ENCODE data around the gene TIGD1. TPM values are rescaled to one million over a fixed set of nuclear protein-coding genes. Genes with fewer than 3 reads are reported as not detected.

TIGD1 gene
- polyA plus RNA-seq, 1 donor (not counting 4 experiments of a cell fraction or from before 2014, with no cell fraction given) = 2.3 TPM

- Histone ChIP-seq H3K27ac (ENCODE audit: control insufficient read depth, insufficient read depth, low read length) (no peak overlapping the region), H3K9ac (ENCODE audit: control insufficient read depth, extremely low read depth, insufficient read depth, low read length) (no peak overlapping the region), H3K4me1 (ENCODE audit: control insufficient read depth, extremely low read depth, insufficient read depth, low read length) (no peaks in the 10 kb centered on the region), H4K20me1 (ENCODE audit: control insufficient read depth, extremely low read depth, insufficient read depth, low read length) (no peaks in the 10 kb centered on the region), H3K36me3 (ENCODE audit: control insufficient read depth in 2 of 2, extremely low read depth in 1 of 2, insufficient read depth in 2 of 2, low read length in 2 of 2) (peaks cover 7 to 13% of the 10 kb centered on the region in 2 experiments), H3K27me3 (ENCODE audit: control insufficient read depth, extremely low read depth, insufficient read depth, low read length) (no peaks in the 10 kb centered on the region), H3K4me2 (ENCODE audit: control insufficient read depth, extremely low read depth, insufficient read depth, low read depth, low read length) (no peak overlapping the region), H3K9me1 (ENCODE audit: control insufficient read depth, extremely low read depth, insufficient read depth, low read length) (no peaks in the 10 kb centered on the region), H3K9me3 (ENCODE audit: control insufficient read depth, low read depth, low read length) (no peaks in the 10 kb centered on the region), H3K79me2 (ENCODE audit: control insufficient read depth, insufficient read depth, low read length) (no peaks in the 10 kb centered on the region), H3K4me3 (ENCODE audit: control insufficient read depth in 2 of 3, extremely low read depth in 1 of 3, insufficient read depth in 2 of 3, low read depth in 1 of 3, low read length in 3 of 3) (no peak overlapping the region), H2AFZ (ENCODE audit: control insufficient read depth, low read length) (no peak overlapping the region)
- no peak for FAIRE-seq
- no peak for DNase-seq (ENCODE audit: low read depth, low spot score)
- no peak for TF ChIP-seq EZH2 (IDR thresholded peaks at IDR 0.05; ENCODE audit: low read length)
- no peak for TF ChIP-seq CTCF (optimal IDR thresholded peaks at IDR 0.05 in 1 of 3, IDR thresholded peaks at IDR 0.05 in 1 of 3, conservative IDR thresholded peaks at IDR 0.05 in 1 of 3; ENCODE audit: extremely low read depth in 1 of 3, insufficient read depth in 2 of 3, low read length in 3 of 3)
- dilution Hi-C loops (cut with MboI; ENCODE audit: extremely low pct_ligation_motif_present, low sequenced_read_pairs) = no loop called here
Observed at GRCh38 chr2:232578626-232579025, 28.3 kb upstream of the TIGD1 start.

- no peak overlapping the region for H3K4me3 ChIP-seq (ENCODE audit: control insufficient read depth in 2 of 3, extremely low read depth in 1 of 3, insufficient read depth in 2 of 3, low read depth in 1 of 3, low read length in 3 of 3)
- no peaks in the 10 kb centered on the region for H3K27me3 ChIP-seq (ENCODE audit: control insufficient read depth, extremely low read depth, insufficient read depth, low read length)
- peaks cover 8 to 13% of the 10 kb centered on the region in 2 experiments for H3K36me3 ChIP-seq (ENCODE audit: control insufficient read depth in 2 of 2, extremely low read depth in 1 of 2, insufficient read depth in 2 of 2, low read length in 2 of 2)
- H2AFZ ChIP-seq (ENCODE audit: control insufficient read depth, low read length) = no peak overlapping the region
- H4K20me1 ChIP-seq (ENCODE audit: control insufficient read depth, extremely low read depth, insufficient read depth, low read length) = no peaks in the 10 kb centered on the region
- dilution Hi-C loops (cut with MboI; ENCODE audit: extremely low pct_ligation_motif_present, low sequenced_read_pairs) = no loop called here
- H3K4me2 ChIP-seq (ENCODE audit: control insufficient read depth, extremely low read depth, insufficient read depth, low read depth, low read length) = no peak overlapping the region
- TF ChIP-seq EZH2 (IDR thresholded peaks at IDR 0.05; ENCODE audit: low read length) = no peak
- TF ChIP-seq CTCF (optimal IDR thresholded peaks at IDR 0.05 in 1 of 3, IDR thresholded peaks at IDR 0.05 in 1 of 3, conservative IDR thresholded peaks at IDR 0.05 in 1 of 3; ENCODE audit: extremely low read depth in 1 of 3, insufficient read depth in 2 of 3, low read length in 3 of 3) = no peak
- no peaks in the 10 kb centered on the region for H3K9me1 ChIP-seq (ENCODE audit: control insufficient read depth, extremely low read depth, insufficient read depth, low read length)
- no peaks in the 10 kb centered on the region for H3K79me2 ChIP-seq (ENCODE audit: control insufficient read depth, insufficient read depth, low read length)
- no peak for DNase-seq (ENCODE audit: low read depth, low spot score)
- H3K9me3 ChIP-seq (ENCODE audit: control insufficient read depth, low read depth, low read length) = no peaks in the 10 kb centered on the region
- no peaks in the 10 kb centered on the region for H3K4me1 ChIP-seq (ENCODE audit: control insufficient read depth, extremely low read depth, insufficient read depth, low read length)
- no peak for FAIRE-seq
- H3K9ac ChIP-seq (ENCODE audit: control insufficient read depth, extremely low read depth, insufficient read depth, low read length) = no peak overlapping the region
- no peak overlapping the region for H3K27ac ChIP-seq (ENCODE audit: control insufficient read depth, insufficient read depth, low read length)
Observed at GRCh38 chr2:232577841-232578240, 27.5 kb upstream of the TIGD1 start.

Measured in keratinocyte (primary cell).